HG03565 (cell line): ENCODE measurements around the gene PRR35.

Experiments used
- ATAC-seq: cut with Tn5 transposase; IDR thresholded peaks from one replicate; pipeline ENCODE4 v1.9.1; 2021; ENCODE audit warnings: mild to moderate bottlenecking, moderate library complexity; ENCODE audit not compliant: unreplicated experiment

The PRR35 gene

DNA sequence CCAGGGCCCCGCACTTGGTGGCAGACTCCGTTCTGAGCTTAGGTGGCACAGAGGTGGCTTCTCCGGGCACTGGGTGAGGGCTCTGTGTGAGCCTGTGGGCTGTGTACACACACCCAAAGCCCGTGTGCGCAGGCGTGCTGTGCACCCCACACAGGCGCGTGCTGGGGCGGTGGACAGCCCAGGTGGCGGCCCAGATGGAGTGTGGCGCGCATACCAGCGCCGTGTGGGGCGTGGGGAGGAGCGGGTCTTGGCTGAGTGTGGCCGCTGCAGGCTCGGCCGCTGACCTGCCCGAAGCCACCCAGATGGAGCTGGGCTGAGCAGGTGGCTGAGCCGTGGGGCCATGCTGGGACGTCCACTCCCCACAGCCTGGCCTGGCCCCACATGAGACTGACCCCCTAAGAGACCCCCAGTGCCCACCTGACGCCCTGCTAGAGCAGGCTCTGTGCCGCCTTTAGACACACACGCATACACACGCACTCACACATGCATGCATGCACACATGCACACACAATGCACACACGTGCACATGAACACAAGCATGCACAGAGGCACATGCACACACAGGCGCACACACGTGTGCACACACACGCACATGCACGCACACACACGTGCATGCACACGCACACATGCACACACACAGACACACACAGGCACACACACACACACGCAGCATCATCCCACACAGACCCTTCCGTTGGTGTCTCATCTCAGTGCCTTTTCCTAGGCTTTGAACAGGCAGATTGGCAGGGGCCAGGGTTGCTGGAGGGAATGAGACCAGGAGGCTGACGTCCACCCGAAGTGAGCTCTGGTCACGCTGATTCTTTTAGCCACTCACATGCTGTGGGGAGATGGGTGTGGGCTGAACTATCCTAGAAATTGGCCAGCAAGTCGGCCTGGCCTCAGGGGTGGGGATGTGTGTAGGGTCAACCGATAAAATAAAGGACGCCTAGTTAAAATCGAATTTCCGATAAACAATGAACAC, 2.1 kb downstream of the PRR35 start:
- no peak for ATAC-seq

GRCh38 chr16:563072-563644, 3.0 kb downstream of the PRR35 start:
- no peak for ATAC-seq

- ATAC-seq = no peak
Measured at GRCh38 chr16:564690-565418, 4.7 kb downstream of the PRR35 start.

- no peak for ATAC-seq
Measured at GRCh38 chr16:565419-566330, 5.5 kb downstream of the PRR35 start.

GRCh38 chr16:566475-567372, 6.5 kb downstream of the PRR35 start, which contains the start of gene NHLRC4:
NHLRC4 (plus strand) TSS chr16:567005; CDS start chr16:568048, 1,043 bp downstream.
- ATAC-seq = no peak

GRCh38 chr16:567373-568256, 7.4 kb downstream of the PRR35 start:
- no peak for ATAC-seq

GRCh38 chr16:568401-569258, 8.4 kb downstream of the PRR35 start:
- no peak for ATAC-seq

DNA sequence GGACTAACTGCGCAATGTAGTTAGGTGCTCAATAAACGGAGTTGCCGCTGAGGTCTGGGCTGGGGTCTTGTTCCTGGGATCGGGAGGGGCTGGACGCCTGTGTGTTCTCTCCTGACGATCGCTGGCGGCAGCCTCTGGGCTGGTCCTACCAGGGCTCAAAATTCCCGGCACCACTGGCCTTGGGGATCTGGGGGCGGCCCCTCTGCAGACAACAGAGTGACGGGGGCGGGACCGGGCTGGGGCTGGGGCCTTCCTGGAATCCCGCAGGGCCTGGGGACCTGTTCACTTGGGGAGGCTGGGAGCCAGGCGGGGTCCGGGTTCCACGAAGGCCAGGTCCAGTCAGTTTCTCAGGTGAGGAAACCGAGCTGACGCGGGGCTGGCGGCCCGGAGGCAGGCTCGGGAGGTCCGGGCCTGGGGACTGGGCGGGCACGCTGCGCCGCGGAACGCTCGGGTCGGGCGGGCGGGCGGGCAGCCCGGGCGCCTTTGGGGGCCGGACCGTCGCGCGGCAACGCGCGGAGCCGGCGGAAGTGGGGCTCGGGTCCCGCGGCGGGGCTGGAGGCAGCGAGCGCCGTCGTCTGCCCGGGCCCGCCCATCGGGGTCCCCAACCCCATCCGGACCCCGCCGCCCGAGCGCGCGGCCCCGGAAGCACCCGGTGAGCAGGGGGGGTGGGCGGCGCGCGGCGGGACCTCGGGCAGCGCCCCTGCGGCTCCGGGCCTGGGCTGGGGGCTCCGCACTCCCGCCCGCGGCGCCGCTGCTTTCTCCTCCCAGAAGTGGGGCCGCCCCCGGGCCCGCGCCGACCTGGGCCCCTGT, 9.5 kb downstream of the PRR35 start, which contains the start of gene PIGQ:
Gene PIGQ, plus strand, starts transcription at position 524 of the 810 bp plus-strand sequence. CDS start 4,107 bp downstream, outside the sequence.
- peak; percentile 46 for ATAC-seq

DNA sequence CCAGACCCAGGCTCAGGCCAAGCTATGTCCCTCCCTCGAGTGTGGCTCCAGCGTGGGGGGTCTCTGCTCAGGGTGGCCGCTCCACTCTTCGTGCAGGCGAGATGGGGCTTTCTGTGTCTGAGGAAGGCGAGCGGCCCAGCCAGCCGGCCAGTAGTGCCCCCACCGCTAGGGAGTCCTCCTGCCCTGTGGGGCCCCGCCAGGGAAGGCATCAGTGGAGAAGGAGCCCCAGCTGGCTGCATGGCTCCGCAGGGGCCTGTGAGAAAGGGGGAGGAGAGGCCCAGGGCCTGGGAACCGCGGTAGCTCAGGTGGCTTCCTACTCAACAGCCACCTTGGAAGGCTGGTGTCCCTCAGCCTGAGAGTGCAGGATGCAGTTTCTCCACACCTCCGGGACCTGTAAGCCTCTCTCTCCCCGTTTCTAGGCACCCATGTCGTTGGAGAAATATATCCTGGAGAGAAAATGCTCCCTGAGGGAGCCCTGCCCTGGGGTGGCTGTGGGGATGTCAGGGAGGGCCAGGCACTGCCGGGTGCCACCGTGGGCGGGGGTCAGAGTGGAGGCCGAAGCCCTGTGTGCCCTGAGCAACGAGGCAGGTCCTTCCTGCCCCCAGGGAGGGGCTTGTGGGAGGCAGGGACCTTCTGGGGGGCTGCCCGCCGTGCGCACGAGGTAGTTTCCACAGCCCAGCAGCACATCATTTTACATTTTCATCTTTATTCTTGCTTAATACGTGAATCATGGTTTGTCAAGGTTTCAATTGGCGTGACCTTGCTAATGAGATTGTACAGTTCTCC, 12.9 kb downstream of the PRR35 start:
- ATAC-seq = no peak

- ATAC-seq = no peak
Measured at GRCh38 chr16:574021-574760, 14.0 kb downstream of the PRR35 start.

DNA sequence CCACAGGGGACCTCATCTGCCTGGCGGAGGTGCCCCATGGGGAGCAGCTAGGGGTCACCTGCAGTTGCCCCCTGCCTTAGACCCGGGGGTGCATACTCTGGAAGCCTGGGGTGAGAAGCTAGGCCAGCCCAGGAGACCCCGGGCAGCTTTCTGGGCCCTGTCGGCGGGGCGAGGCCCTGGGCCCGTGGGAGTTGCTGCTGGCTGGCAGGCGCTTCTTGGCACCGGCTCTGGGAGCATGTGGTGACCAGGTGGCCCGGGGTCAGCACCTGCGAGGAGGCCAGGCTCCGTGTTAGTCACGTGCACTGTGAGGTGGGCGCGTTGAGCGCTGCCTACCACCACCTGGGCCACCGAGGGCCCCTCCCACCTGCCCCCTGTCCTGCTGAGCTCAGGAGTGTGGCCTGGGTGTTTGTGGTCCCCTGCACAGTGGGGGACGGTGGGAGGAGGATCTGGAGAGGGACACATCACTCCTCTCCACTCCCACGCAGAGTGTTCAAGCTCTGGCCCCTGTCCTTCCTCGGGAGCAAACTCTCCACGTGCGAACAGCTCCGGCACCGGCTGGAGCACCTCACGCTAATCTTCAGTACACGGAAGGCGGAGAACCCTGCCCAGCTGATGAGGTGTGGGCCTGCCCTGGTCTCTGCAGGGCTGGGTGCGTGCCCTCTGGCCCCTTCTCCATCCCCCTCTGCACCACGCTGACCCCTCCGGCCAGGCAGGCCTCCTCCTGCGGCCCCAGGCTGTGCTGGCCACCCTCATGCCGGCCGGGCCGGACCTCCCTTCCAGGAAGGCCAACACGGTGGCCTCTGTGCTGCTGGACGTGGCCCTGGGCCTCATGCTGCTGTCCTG, 15.4 kb downstream of the PRR35 start:
- no peak for ATAC-seq

DNA sequence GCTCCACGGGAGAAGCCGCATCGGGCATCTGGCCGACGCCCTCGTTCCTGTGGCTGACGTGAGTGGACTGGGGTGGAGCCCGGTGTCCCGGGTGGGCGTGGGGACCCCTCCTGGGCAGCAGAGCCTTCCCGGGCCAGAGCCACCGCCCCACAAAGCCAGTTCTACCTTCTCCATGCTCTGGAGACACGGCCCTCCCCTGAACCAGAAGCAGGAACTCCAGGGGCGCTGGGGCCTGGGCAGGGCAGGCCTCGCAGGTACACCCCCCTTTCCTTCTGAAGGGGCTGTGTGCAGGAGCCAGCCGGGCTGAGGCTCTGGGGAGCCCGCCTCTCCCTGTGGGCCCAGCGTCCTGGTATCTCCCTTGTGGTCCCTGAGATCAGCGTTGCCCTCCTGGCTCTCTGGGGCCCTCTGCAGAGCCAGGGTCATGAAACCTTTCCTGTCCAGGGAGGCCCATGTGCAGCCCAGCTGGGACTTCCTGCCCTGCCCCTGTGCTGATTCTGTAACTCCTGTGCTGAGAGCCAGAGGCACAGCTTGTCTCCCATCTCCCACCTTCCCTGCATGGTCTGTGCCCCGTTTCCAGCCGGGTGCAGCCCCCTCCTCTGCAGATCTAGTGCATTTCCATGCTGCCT, 16.1 kb downstream of the PRR35 start:
- no peak for ATAC-seq

DNA sequence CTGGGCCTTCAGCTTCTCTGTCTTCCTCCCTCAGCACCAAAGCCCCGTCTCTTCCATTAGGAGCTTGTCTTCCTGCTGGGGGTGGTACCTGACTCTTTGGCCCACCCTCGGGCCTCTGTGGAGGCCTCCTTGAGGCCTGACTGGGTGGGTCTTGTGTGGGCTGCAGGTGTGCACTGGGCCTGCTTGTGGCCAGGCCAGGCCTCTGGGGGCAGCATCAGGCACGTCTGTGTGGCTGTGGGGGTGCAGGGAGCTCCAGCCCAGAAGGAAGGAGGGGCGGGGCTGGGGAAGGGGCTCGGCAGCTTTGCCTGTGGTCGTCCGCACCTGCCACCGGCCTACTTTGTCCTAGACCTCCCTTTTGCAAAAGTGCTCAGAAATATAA, 16.6 kb downstream of the PRR35 start:
- ATAC-seq = no peak

DNA sequence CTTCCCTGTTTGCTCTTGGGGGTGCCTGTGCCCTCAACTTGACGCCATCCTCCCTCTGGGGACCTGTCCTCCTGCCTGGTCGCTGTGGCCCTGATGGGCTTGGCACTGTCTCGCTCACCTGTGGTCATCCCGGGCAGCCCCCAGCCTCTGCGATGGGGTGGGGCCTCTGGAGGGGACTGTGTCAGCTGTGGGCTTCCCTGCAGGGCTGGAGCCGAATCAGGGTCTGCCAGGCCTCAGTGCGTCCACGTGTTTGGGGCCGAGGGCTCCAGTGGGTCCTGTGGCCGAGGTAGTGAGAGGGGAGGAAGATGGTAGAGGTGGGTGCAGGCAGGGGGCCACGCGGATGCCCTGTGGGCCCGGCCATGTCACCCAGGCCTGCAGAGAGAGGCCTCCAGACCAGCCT, 17.6 kb downstream of the PRR35 start:
- no peak for ATAC-seq
